Trophoblast cell (in vitro differentiated cells and primary cell): ENCODE measurements around the gene NRP2.

ENCODE experiments used
- DNase-seq, 2 donors: peaks; one replicate each; pipeline ENCODE4 v3.0.0-alpha.2; 2016
- H2AFZ ChIP-seq: 2 replicates; pipeline ENCODE4 v1.6.1; 2013; ENCODE audit warnings: low read length, moderate library complexity, mild to moderate bottlenecking; ENCODE audit not compliant: insufficient read depth, poor library complexity
- H2AK5ac ChIP-seq: 2 replicates; pipeline ENCODE4 v1.6.1; 2013; ENCODE audit warnings: mild to moderate bottlenecking, low read length
- H2BK120ac ChIP-seq: 2 replicates; pipeline ENCODE4 v1.6.1; 2013; ENCODE audit warnings: low read length, mild to moderate bottlenecking, moderate library complexity; ENCODE audit not compliant: insufficient read depth, poor library complexity
- H2BK12ac ChIP-seq: 2 replicates; pipeline ENCODE4 v1.6.1; 2013; ENCODE audit warnings: mild to moderate bottlenecking, low read length, moderate library complexity
- H2BK5ac ChIP-seq: 2 replicates; pipeline ENCODE4 v1.6.1; 2013; ENCODE audit warnings: low read length, low read depth, moderate library complexity, mild to moderate bottlenecking; ENCODE audit not compliant: poor library complexity
- H3K14ac ChIP-seq: 2 replicates; pipeline ENCODE4 v1.6.1; 2013; ENCODE audit warnings: mild to moderate bottlenecking, low read length
- H3K18ac ChIP-seq: 2 replicates; pipeline ENCODE4 v1.6.1; 2013; ENCODE audit warnings: mild to moderate bottlenecking, low read length
- H3K23ac ChIP-seq: 2 replicates; pipeline ENCODE4 v1.6.1; 2013; ENCODE audit warnings: low read length
- H3K27ac ChIP-seq: 2 replicates; pipeline ENCODE4 v1.5.1; 2013; ENCODE audit warnings: low read depth, mild to moderate bottlenecking, inconsistent platforms, low read length, moderate library complexity
- H3K27me3 ChIP-seq: 2 replicates; pipeline ENCODE4 v1.6.1; 2013; ENCODE audit warnings: inconsistent platforms, mild to moderate bottlenecking, low read length, moderate library complexity; ENCODE audit not compliant: insufficient read depth
- H3K36me3 ChIP-seq, 2 experiments: 1 replicate in 1 of 2; 2 replicates in 1 of 2; pipeline ENCODE4 v1.6.1; 2013; ENCODE audit warnings: low read length in 2 of 2, mild to moderate bottlenecking in 2 of 2, moderate library complexity in 1 of 2; ENCODE audit not compliant: insufficient read depth in 2 of 2, control insufficient read depth in 1 of 2
- H3K4ac ChIP-seq: 2 replicates; pipeline ENCODE4 v1.6.1; 2013; ENCODE audit warnings: low read depth, mild to moderate bottlenecking, low read length, moderate library complexity
- H3K4me1 ChIP-seq, 2 experiments: 1 replicate in 1 of 2; 2 replicates in 1 of 2; pipeline ENCODE4 v1.6.1; 2013; ENCODE audit warnings: low read length in 2 of 2, mild to moderate bottlenecking in 2 of 2, moderate library complexity in 1 of 2; ENCODE audit not compliant: insufficient read depth in 2 of 2, control insufficient read depth in 1 of 2
- H3K4me2 ChIP-seq: 2 replicates; pipeline ENCODE4 v1.6.1; 2013; ENCODE audit warnings: inconsistent platforms, mild to moderate bottlenecking, low read length, moderate library complexity
- H3K4me3 ChIP-seq: 2 replicates; pipeline ENCODE4 v1.5.1; 2013; ENCODE audit warnings: mild to moderate bottlenecking, low read depth, low read length, inconsistent platforms
- H3K79me1 ChIP-seq: one replicate; pipeline ENCODE4 v1.6.1; 2013; ENCODE audit warnings: low read length
- H3K79me2 ChIP-seq: 2 replicates; pipeline ENCODE4 v1.6.1; 2013; ENCODE audit warnings: low read length, mild to moderate bottlenecking; ENCODE audit not compliant: control insufficient read depth, insufficient read depth, poor library complexity
- H3K9ac ChIP-seq: 2 replicates; pipeline ENCODE4 v1.6.1; 2013; ENCODE audit warnings: mild to moderate bottlenecking, low read length
- H3K9me3 ChIP-seq: 2 replicates; pipeline ENCODE4 v1.6.1; 2013; ENCODE audit warnings: low read depth, mild to moderate bottlenecking, control low read depth, inconsistent platforms, low read length; ENCODE audit not compliant: insufficient read depth
- H4K12ac ChIP-seq: 2 replicates; pipeline ENCODE4 v1.6.1; 2013; ENCODE audit warnings: low read depth, mild to moderate bottlenecking, low read length, moderate library complexity
- H4K8ac ChIP-seq: 2 replicates; pipeline ENCODE4 v1.6.1; 2013; ENCODE audit warnings: low read depth, mild to moderate bottlenecking, low read length, moderate library complexity
- H4K91ac ChIP-seq: one replicate; pipeline ENCODE4 v1.6.1; 2013; ENCODE audit warnings: low read depth, mild to moderate bottlenecking, low read length, moderate library complexity
- WGBS: extraction: QIAGEN DNeasy Blood & Tissue Kit; methylation state at CpG from one replicate; pipeline ENCODE4 v1.1.7; 2013; ENCODE audit warnings: missing lambda C conversion rate; ENCODE audit not compliant: insufficient read length, insufficient coverage; ENCODE audit errors: extremely low coverage; 5-methylcytosine and 5-hydroxymethylcytosine counted together

NRP2 gene

GRCh38 chr2:205758051-205758450, 75.8 kb downstream of the NRP2 start:
- Histone ChIP-seq H3K18ac (no peak overlapping the region), H4K91ac (no peak overlapping the region), H3K23ac (no peak overlapping the region), H3K9ac (no peak overlapping the region), H3K4ac (no peak overlapping the region), H2BK12ac (no peak overlapping the region), H3K36me3 (peaks cover 6 to 10% of the 10 kb centered on the region in 2 experiments), H4K12ac (no peak overlapping the region), H3K4me2 (no peak overlapping the region), H2AFZ (no peak overlapping the region), H3K79me2 (no peaks in the 10 kb centered on the region), H4K8ac (no peak overlapping the region), H3K4me1 (peaks cover 15 to 22% of the 10 kb centered on the region in 2 experiments), H2BK5ac (no peak overlapping the region), H3K14ac (no peak overlapping the region), H2AK5ac (no peak overlapping the region), H3K79me1 (no peaks in the 10 kb centered on the region), H3K9me3 (no peaks in the 10 kb centered on the region), H3K27me3 (no peaks in the 10 kb centered on the region), H3K27ac (no peak overlapping the region), H3K4me3 (no peak overlapping the region), H2BK120ac (no peak overlapping the region)
- WGBS: no CpG with 5 or more reads among the region's 4 CpGs
- peak in 1 of 2 donors; percentile 41 for DNase-seq

- peak in 1 of 2 donors; percentile 4 for DNase-seq
- no peaks in the 10 kb centered on the region for H3K27me3 ChIP-seq
- H3K79me2 ChIP-seq: no peaks in the 10 kb centered on the region
- no peak overlapping the region for H2BK5ac ChIP-seq
- no peak overlapping the region for H3K9ac ChIP-seq
- no peak overlapping the region for H3K23ac ChIP-seq
- H4K91ac ChIP-seq: no peak overlapping the region
- H2BK12ac ChIP-seq: no peak overlapping the region
- H3K9me3 ChIP-seq: no peaks in the 10 kb centered on the region
- no peak overlapping the region for H4K12ac ChIP-seq
- H3K4me1 ChIP-seq: peaks cover 15 to 23% of the 10 kb centered on the region in 2 experiments
- no peak overlapping the region for H3K4me2 ChIP-seq
- no peak overlapping the region for H3K14ac ChIP-seq
- no peak overlapping the region for H3K4ac ChIP-seq
- no peak overlapping the region for H2BK120ac ChIP-seq
- H4K8ac ChIP-seq: no peak overlapping the region
- H2AK5ac ChIP-seq: no peak overlapping the region
- H3K79me1 ChIP-seq: no peaks in the 10 kb centered on the region
- no peak overlapping the region for H3K18ac ChIP-seq
- H3K27ac ChIP-seq: no peak overlapping the region
- H3K4me3 ChIP-seq: no peak overlapping the region
- no peak overlapping the region for H2AFZ ChIP-seq
- H3K36me3 ChIP-seq: peaks cover 5 to 6% of the 10 kb centered on the region in 2 experiments
- WGBS: no CpG with 5 or more reads among the region's 5 CpGs
Observed at GRCh38 chr2:205758500-205758899, 76.2 kb downstream of the NRP2 start.

GRCh38 chr2:205759257-205759656, 77.0 kb downstream of the NRP2 start:
- Histone ChIP-seq H2BK5ac (no peak overlapping the region), H2AK5ac (no peak overlapping the region), H4K91ac (no peak overlapping the region), H2BK12ac (no peak overlapping the region), H3K27me3 (no peaks in the 10 kb centered on the region), H3K9ac (no peak overlapping the region), H2BK120ac (no peak overlapping the region), H3K36me3 (peaks cover 3 to 6% of the 10 kb centered on the region in 2 experiments), H4K12ac (no peak overlapping the region), H3K4me2 (no peak overlapping the region), H3K4me3 (no peak overlapping the region), H3K4ac (no peak overlapping the region), H3K4me1 (peaks cover 13 to 28% of the 10 kb centered on the region in 2 experiments), H3K14ac (no peak overlapping the region), H3K18ac (no peak overlapping the region), H3K9me3 (no peaks in the 10 kb centered on the region), H2AFZ (no peak overlapping the region), H3K79me2 (no peaks in the 10 kb centered on the region), H3K27ac (no peak overlapping the region), H3K79me1 (peaks cover under 1% of the 10 kb centered on the region), H3K23ac (no peak overlapping the region), H4K8ac (no peak overlapping the region)
- no peak for DNase-seq
- no CpG with 5 or more reads among the region's 4 CpGs for WGBS

GRCh38 chr2:205759732-205760131, 77.4 kb downstream of the NRP2 start:
- Histone ChIP-seq H3K4me3 (no peak overlapping the region), H2BK120ac (no peak overlapping the region), H2BK12ac (no peak overlapping the region), H3K27me3 (no peaks in the 10 kb centered on the region), H3K23ac (no peak overlapping the region), H2AK5ac (no peak overlapping the region), H3K18ac (no peak overlapping the region), H3K4ac (no peak overlapping the region), H3K9ac (no peak overlapping the region), H4K12ac (no peak overlapping the region), H2AFZ (no peak overlapping the region), H4K8ac (no peak overlapping the region), H3K14ac (no peak overlapping the region), H3K27ac (no peak overlapping the region), H3K36me3 (peaks cover 3 to 6% of the 10 kb centered on the region in 2 experiments), H3K4me1 (peaks cover 11 to 29% of the 10 kb centered on the region in 2 experiments), H3K79me2 (no peaks in the 10 kb centered on the region), H2BK5ac (no peak overlapping the region), H3K4me2 (no peak overlapping the region), H3K9me3 (no peaks in the 10 kb centered on the region), H4K91ac (no peak overlapping the region), H3K79me1 (peaks cover 3% of the 10 kb centered on the region)
- no peak for DNase-seq
- no CpG with 5 or more reads among the region's 1 CpG for WGBS
